Activated CD4-positive, alpha-beta T cell treated with anti-CD3 and anti-CD28 coated beads, Interleukin-2, amount 10 ng/mL, durations not matched to agents 24 days and 14 days (primary cell): Measurements from ENCODE around the gene WBP2. TPM values are rescaled to one million over a fixed set of nuclear protein-coding genes. Genes with fewer than 3 reads are reported as not detected.
"Not testable (repeated sequence)": the region's sequence is repeated elsewhere in the genome, so short reads cannot be mapped to it uniquely, and the experiment has no call there.

ENCODE experiments used
- DNase-seq: peaks from one replicate; pipeline ENCODE4 v3.0.0; 2022
- H3K27ac Mint-ChIP-seq: one replicate; pipeline ENCODE4 v1.8.0; 2022; ENCODE audit warnings: mild to moderate bottlenecking, mixed read lengths
- H3K27me3 Mint-ChIP-seq: one replicate; pipeline ENCODE4 v1.8.0; 2022; ENCODE audit warnings: mixed read lengths
- H3K36me3 Mint-ChIP-seq: one replicate; pipeline ENCODE4 v1.8.0; 2022; ENCODE audit warnings: low read depth, mild to moderate bottlenecking, mixed read lengths
- H3K4me1 Mint-ChIP-seq: one replicate; pipeline ENCODE4 v1.8.0; 2021; ENCODE audit warnings: mixed read lengths
- H3K4me3 Mint-ChIP-seq: one replicate; pipeline ENCODE4 v1.8.0; 2022; ENCODE audit warnings: mild to moderate bottlenecking, moderate library complexity, mixed read lengths
- H3K9me3 Mint-ChIP-seq: one replicate; pipeline ENCODE4 v1.8.0; 2021; ENCODE audit warnings: mixed read lengths
- intact Hi-C: fragments of 100-400 bp; cut with micrococcal nuclease; formaldehyde crosslinking; loops from one replicate; pipeline ENCODE4 v1.15.1; 2023
- total RNA-seq: library from RNA; stranded (reverse); gene quantifications from 2 replicates; pipeline ENCODE4 v1.2.3, GENCODE V29; 2022

WBP2 gene
- total RNA-seq, 1 donor from 2014 or later, result 70.0 TPM

GRCh38 chr17:75877752-75878173 is 22.6 kb upstream of the WBP2 start:
- peak; percentile 94 for DNase-seq
- Mint-ChIP-seq H3K4me3 (peak overlapping the region; percentile 90), H3K4me1 (peaks cover 35% of the 10 kb centered on the region), H3K27ac (peak overlapping the region; percentile 96), H3K9me3 (no peaks in the 10 kb centered on the region), H3K27me3 (peaks cover 14% of the 10 kb centered on the region), H3K36me3 (no peaks in the 10 kb centered on the region)
- intact Hi-C loops, result loop anchor here (1.0 to 2.0 kb wide), 2 partner anchors 13 to 19 kb away; partner anchors contain the start of gene TRIM65

GRCh38 chr17:75876938-75877751 is 22.0 kb upstream of the WBP2 start:
- H3K4me1 Mint-ChIP-seq, result peaks cover 42% of the 10 kb centered on the region
- no peaks in the 10 kb centered on the region for H3K9me3 Mint-ChIP-seq
- DNase-seq, result peak; percentile 82
- H3K36me3 Mint-ChIP-seq, result no peaks in the 10 kb centered on the region
- H3K4me3 Mint-ChIP-seq, result peak overlapping the region; percentile 90
- intact Hi-C loops, result loop anchor here (1.0 to 2.0 kb wide), 3 partner anchors 13 to 22 kb away; partner anchors contain the start of genes TRIM65 and WBP2
- peaks cover 10% of the 10 kb centered on the region for H3K27me3 Mint-ChIP-seq
- peak overlapping the region; percentile 96 for H3K27ac Mint-ChIP-seq

- H3K4me1 Mint-ChIP-seq, result peaks cover 35% of the 10 kb centered on the region
- intact Hi-C loops, result loop anchor here (1.0 to 2.0 kb wide), 2 partner anchors 20 to 21 kb away; partner anchors contain the start of genes TRIM65 and WBP2
These were observed 21.2 kb upstream of the WBP2 start for GRCh38 chr17:75876190-75876937.

GRCh38 chr17:75875940-75876189 is 20.7 kb upstream of the WBP2 start:
- peaks cover 6% of the 10 kb centered on the region for H3K27me3 Mint-ChIP-seq
- H3K4me1 Mint-ChIP-seq, result peaks cover 35% of the 10 kb centered on the region
- peak overlapping the region; percentile 96 for H3K27ac Mint-ChIP-seq
- no peak for DNase-seq
- no peaks in the 10 kb centered on the region for H3K9me3 Mint-ChIP-seq
- H3K4me3 Mint-ChIP-seq, result peak overlapping the region; percentile 90
- no peaks in the 10 kb centered on the region for H3K36me3 Mint-ChIP-seq
- intact Hi-C loops, result loop anchor here (1.0 to 2.0 kb wide), 2 partner anchors 21 kb away; partner anchors contain the start of genes TRIM65 and WBP2

More at GRCh38 chr17:75876190-75876937, 21.2 kb upstream of the WBP2 start:
- peak overlapping the region; percentile 96 for H3K27ac Mint-ChIP-seq
- no peaks in the 10 kb centered on the region for H3K9me3 Mint-ChIP-seq
- DNase-seq, result peak; percentile 91
- no peaks in the 10 kb centered on the region for H3K36me3 Mint-ChIP-seq
- peaks cover 6% of the 10 kb centered on the region for H3K27me3 Mint-ChIP-seq
- H3K4me3 Mint-ChIP-seq, result peak overlapping the region; percentile 90

- no peak for DNase-seq
- Mint-ChIP-seq H3K36me3 (no peaks in the 10 kb centered on the region), H3K27ac (peak overlapping the region; percentile 96), H3K9me3 (no peaks in the 10 kb centered on the region), H3K4me1 (peaks cover 35% of the 10 kb centered on the region), H3K27me3 (peaks cover 4% of the 10 kb centered on the region), H3K4me3 (peak overlapping the region; percentile 90)
- intact Hi-C loops, result no loop called here
These were observed 20.2 kb upstream of the WBP2 start for GRCh38 chr17:75875182-75875939.

GRCh38 chr17:75874323-75875181 is 19.4 kb upstream of the WBP2 start:
- Mint-ChIP-seq H3K9me3 (no peaks in the 10 kb centered on the region), H3K4me1 (peaks cover 35% of the 10 kb centered on the region), H3K36me3 (no peaks in the 10 kb centered on the region), H3K27ac (no peak overlapping the region), H3K27me3 (no peaks in the 10 kb centered on the region), H3K4me3 (no peak overlapping the region)
- no peak for DNase-seq
- intact Hi-C loops, result no loop called here

- Mint-ChIP-seq H3K9me3 (no peaks in the 10 kb centered on the region), H3K36me3 (no peaks in the 10 kb centered on the region), H3K27me3 (no peaks in the 10 kb centered on the region), H3K4me1 (peaks cover 34% of the 10 kb centered on the region), H3K4me3 (no peak overlapping the region), H3K27ac (peak overlapping the region; percentile 37)
- DNase-seq, result no peak
- intact Hi-C loops, result no loop called here
These were observed 18.6 kb upstream of the WBP2 start for GRCh38 chr17:75873587-75874322.

- no peaks in the 10 kb centered on the region for H3K36me3 Mint-ChIP-seq
- H3K4me1 Mint-ChIP-seq, result peaks cover 31% of the 10 kb centered on the region
- H3K27ac Mint-ChIP-seq, result peak overlapping the region; percentile 85
- H3K9me3 Mint-ChIP-seq, result no peaks in the 10 kb centered on the region
- peak; percentile 93 for DNase-seq
- peak overlapping the region; percentile 18 for H3K4me3 Mint-ChIP-seq
- no peaks in the 10 kb centered on the region for H3K27me3 Mint-ChIP-seq
- intact Hi-C loops, result no loop called here
These were observed 17.6 kb upstream of the WBP2 start for GRCh38 chr17:75872434-75873351.

- H3K9me3 Mint-ChIP-seq, H3K27ac Mint-ChIP-seq, DNase-seq, H3K27me3 Mint-ChIP-seq, intact Hi-C loops, H3K4me3 Mint-ChIP-seq, H3K36me3 Mint-ChIP-seq: not testable (repeated sequence)
- H3K4me1 Mint-ChIP-seq, result peaks cover 21% of the 10 kb centered on the region
These were observed 15.1 kb upstream of the WBP2 start for GRCh38 chr17:75870228-75870627.

- Mint-ChIP-seq H3K4me3 (no peak overlapping the region), H3K9me3 (no peaks in the 10 kb centered on the region), H3K36me3 (no peaks in the 10 kb centered on the region), H3K27ac (no peak overlapping the region), H3K4me1 (peaks cover 28% of the 10 kb centered on the region), H3K27me3 (no peaks in the 10 kb centered on the region)
- no peak for DNase-seq
- intact Hi-C loops, result no loop called here
These were observed 14.4 kb upstream of the WBP2 start for GRCh38 chr17:75869282-75870141.

- H3K36me3 Mint-ChIP-seq, H3K9me3 Mint-ChIP-seq, DNase-seq, intact Hi-C loops, H3K27me3 Mint-ChIP-seq, H3K27ac Mint-ChIP-seq, H3K4me3 Mint-ChIP-seq: not testable (repeated sequence)
- peaks cover 31% of the 10 kb centered on the region for H3K4me1 Mint-ChIP-seq
These were observed 13.7 kb upstream of the WBP2 start for GRCh38 chr17:75868730-75869281.
